Type B pancreatic cell (in vitro differentiated cells): ENCODE measurements around the gene GIPC3. TPM values are rescaled to one million over a fixed set of nuclear protein-coding genes. Genes with fewer than 3 reads are reported as not detected.

Source experiments
- DNase-seq: peaks from one replicate; pipeline ENCODE4 v3.0.0; 2021; ENCODE audit warnings: mixed read lengths; ENCODE audit not compliant: unreplicated experiment; ENCODE audit errors: extremely low spot score
- H3K27ac Mint-ChIP-seq: 2 replicates; pipeline ENCODE4 v1.8.0; 2021; ENCODE audit warnings: mild to moderate bottlenecking, mixed read lengths
- H3K27me3 Mint-ChIP-seq: 2 replicates; pipeline ENCODE4 v1.8.0; 2021; ENCODE audit warnings: mixed read lengths
- H3K36me3 Mint-ChIP-seq: 2 replicates; pipeline ENCODE4 v1.8.0; 2021; ENCODE audit warnings: mixed read lengths
- H3K4me1 Mint-ChIP-seq: one replicate; pipeline ENCODE4 v1.8.0; 2021; ENCODE audit warnings: mixed read lengths; ENCODE audit not compliant: unreplicated experiment
- H3K4me3 Mint-ChIP-seq: 2 replicates; pipeline ENCODE4 v1.8.0; 2021; ENCODE audit warnings: mild to moderate bottlenecking, mixed read lengths
- H3K9me3 Mint-ChIP-seq: 2 replicates; pipeline ENCODE4 v1.8.0; 2021; ENCODE audit warnings: mixed read lengths
- total RNA-seq: library from RNA; stranded (reverse); gene quantifications from 2 replicates; pipeline ENCODE4 v1.2.1, GENCODE V29; 2021; ENCODE audit warnings: low replicate concordance
- TF ChIP-seq, protein P1 (sequence below): fragments of 200-600 bp; sonication (generic); conservative IDR thresholded peaks from 2 replicates; pipeline ENCODE4 v1.5.0; 2021; ENCODE audit warnings: antibody characterized with exemption, mild to moderate bottlenecking

GIPC3 gene
- total RNA-seq, 1 donor from 2014 or later, result 0.07 TPM

DNA sequence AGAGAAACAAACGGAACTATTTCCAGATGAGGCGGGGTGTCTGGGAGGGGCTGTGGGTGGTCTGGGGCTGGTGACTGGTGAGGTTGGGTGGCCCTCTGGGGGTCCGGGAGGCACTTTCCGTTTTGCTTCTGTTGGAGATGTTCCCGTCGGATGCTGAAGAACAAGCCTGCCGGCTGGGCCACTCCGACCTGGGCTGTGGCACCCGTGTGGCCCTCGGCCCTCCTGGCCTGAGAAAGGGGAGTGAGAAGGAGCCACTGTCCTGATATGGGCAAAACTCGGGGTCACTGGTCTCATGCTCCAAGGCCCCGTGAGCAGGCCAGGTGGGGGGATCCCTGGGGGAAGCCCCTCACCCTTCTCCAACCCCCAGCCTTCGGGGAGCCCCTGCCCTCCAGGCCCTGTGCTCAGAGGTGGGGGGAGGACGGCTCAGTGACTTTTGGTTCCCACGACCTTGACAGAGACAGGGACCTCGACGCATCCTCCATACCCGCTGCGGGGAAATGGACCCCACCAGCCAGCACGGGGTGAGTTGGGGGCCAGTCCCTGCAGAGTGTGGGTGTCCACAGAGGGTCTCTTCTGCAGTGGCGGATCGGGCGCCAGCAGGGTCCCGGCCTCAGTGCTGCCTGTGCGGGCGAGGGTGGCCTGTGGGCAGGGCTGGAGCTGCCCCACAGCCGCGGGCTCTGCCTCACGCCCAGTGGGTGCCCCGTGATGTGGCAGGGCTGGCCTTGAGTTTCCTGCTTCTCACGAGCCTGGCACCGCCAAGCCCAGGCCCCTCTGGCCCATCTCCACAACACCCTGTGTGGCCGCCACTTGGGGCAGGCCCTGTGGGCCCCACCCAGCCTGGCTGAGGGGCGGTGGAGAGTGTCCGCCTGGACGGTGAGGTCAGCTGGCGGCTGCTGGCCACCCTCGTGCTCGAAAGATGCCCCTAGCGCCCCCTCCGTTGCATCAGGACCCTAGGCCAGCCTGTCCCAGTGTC is 25.8 kb downstream of the GIPC3 start:
- H3K36me3 Mint-ChIP-seq, result no peaks in the 10 kb centered on the region
- peaks cover 14% of the 10 kb centered on the region for H3K27me3 Mint-ChIP-seq
- TF ChIP-seq, protein P1, sequence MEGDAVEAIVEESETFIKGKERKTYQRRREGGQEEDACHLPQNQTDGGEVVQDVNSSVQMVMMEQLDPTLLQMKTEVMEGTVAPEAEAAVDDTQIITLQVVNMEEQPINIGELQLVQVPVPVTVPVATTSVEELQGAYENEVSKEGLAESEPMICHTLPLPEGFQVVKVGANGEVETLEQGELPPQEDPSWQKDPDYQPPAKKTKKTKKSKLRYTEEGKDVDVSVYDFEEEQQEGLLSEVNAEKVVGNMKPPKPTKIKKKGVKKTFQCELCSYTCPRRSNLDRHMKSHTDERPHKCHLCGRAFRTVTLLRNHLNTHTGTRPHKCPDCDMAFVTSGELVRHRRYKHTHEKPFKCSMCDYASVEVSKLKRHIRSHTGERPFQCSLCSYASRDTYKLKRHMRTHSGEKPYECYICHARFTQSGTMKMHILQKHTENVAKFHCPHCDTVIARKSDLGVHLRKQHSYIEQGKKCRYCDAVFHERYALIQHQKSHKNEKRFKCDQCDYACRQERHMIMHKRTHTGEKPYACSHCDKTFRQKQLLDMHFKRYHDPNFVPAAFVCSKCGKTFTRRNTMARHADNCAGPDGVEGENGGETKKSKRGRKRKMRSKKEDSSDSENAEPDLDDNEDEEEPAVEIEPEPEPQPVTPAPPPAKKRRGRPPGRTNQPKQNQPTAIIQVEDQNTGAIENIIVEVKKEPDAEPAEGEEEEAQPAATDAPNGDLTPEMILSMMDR, result no peak
- no peak overlapping the region for H3K27ac Mint-ChIP-seq
- peaks cover 7% of the 10 kb centered on the region for H3K4me1 Mint-ChIP-seq
- no peak for DNase-seq
- H3K9me3 Mint-ChIP-seq, result no peaks in the 10 kb centered on the region
- no peak overlapping the region for H3K4me3 Mint-ChIP-seq

DNA sequence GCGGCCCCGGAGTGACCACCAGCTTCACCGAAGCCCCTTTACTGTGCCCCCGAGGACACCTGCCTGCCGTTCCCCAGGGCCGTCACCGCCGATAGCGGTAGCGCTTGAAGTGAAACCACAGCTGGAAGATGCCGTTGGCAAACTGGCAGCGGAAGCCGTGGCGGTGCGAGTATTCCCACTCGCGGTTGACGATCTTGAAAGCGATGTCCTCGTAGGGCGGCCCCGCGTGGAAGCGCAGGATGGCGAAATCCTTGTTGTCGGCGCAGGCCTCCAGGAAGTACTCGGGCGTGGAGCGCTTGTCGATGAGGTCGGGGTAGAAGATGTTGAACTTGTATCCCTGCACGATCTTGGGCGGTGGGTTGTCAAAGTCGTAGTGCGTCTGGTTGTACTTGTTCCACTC is 26.6 kb downstream of the GIPC3 start:
- no peak overlapping the region for H3K27ac Mint-ChIP-seq

DNA sequence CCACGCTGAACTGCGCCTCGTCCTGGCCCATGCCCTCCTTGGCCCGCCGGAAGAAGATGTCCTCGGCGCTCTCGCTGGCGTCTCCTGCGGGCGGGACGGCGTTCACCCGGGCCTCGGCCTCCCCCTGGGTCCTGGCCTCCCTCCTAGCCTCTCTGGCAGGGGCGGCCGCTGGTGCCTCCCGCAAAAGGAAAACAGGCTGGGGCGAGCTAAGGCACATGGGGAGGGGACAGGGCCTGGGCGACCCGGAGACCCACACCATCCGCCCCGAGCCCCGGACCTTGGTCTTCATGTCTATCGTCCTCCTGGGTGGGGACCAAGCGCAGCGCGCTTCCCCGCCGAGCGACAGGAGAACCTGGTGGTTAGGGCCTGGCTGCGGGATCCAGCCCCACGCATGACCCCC is 27.1 kb downstream of the GIPC3 start:
- H3K9me3 Mint-ChIP-seq, result no peaks in the 10 kb centered on the region

More for the DNA sequence above, 26.6 kb downstream of the GIPC3 start:
- Mint-ChIP-seq H3K4me3 (no peak overlapping the region), H3K27me3 (peaks cover 14% of the 10 kb centered on the region), H3K36me3 (no peaks in the 10 kb centered on the region), H3K4me1 (peaks cover 7% of the 10 kb centered on the region), H3K9me3 (no peaks in the 10 kb centered on the region)
- no peak for DNase-seq
- TF ChIP-seq, protein P1, result no peak

DNA sequence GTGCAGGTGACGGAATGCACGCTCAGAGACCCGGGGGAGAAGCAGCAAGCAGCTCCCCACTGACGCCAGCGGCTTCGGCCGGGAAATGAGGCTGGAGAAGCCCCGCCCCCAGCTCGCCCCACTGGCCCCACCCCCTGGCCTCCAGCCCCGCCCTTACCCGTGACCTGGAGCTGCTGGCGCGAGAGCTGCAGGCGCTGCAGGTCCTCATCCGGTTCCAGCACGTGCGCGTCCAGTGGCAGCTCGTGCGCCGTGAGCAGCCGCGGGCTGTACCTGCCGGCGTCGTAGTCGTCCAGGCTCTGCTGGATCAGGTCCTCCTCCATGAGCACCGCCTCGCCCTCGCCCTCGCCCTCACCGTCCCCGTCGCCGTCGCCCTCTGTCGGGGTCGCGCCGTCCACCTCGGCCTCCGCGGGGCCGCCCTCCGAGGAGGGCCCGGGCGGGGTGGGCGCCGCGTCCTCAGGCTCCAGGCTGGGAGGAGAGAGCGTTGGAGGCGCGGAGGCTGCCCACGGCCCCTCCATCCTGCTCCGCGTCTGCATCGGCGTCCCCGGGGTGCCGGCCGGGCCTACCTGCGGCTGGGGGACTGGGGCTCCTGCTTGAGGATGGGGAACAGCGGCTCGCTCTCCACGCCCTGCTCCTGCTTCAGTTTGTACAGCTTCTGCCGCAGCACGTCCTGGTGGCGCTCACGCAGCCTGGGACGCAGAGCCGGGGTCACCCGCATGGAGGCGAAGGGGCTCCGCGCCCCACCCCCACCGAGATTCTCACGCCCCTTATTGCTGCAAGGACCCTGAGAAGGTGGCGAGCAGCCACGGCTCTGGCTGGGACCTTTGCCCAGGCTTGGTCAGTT is 27.8 kb downstream of the GIPC3 start:
- H3K4me1 Mint-ChIP-seq, result peaks cover 2% of the 10 kb centered on the region
- H3K9me3 Mint-ChIP-seq, result no peaks in the 10 kb centered on the region
- H3K27ac Mint-ChIP-seq, result no peak overlapping the region
- H3K27me3 Mint-ChIP-seq, result peaks cover 3% of the 10 kb centered on the region
- no peak overlapping the region for H3K4me3 Mint-ChIP-seq
- H3K36me3 Mint-ChIP-seq, result no peaks in the 10 kb centered on the region
- DNase-seq, result no peak
- TF ChIP-seq, protein P1, result no peak

More for the DNA sequence above, 27.1 kb downstream of the GIPC3 start:
- H3K27me3 Mint-ChIP-seq, result peaks cover 10% of the 10 kb centered on the region
- H3K4me3 Mint-ChIP-seq, result no peak overlapping the region
- TF ChIP-seq, protein P1, result no peak
- DNase-seq, result no peak
- H3K27ac Mint-ChIP-seq, result no peak overlapping the region
- H3K36me3 Mint-ChIP-seq, result no peaks in the 10 kb centered on the region
- H3K4me1 Mint-ChIP-seq, result peaks cover 7% of the 10 kb centered on the region

DNA sequence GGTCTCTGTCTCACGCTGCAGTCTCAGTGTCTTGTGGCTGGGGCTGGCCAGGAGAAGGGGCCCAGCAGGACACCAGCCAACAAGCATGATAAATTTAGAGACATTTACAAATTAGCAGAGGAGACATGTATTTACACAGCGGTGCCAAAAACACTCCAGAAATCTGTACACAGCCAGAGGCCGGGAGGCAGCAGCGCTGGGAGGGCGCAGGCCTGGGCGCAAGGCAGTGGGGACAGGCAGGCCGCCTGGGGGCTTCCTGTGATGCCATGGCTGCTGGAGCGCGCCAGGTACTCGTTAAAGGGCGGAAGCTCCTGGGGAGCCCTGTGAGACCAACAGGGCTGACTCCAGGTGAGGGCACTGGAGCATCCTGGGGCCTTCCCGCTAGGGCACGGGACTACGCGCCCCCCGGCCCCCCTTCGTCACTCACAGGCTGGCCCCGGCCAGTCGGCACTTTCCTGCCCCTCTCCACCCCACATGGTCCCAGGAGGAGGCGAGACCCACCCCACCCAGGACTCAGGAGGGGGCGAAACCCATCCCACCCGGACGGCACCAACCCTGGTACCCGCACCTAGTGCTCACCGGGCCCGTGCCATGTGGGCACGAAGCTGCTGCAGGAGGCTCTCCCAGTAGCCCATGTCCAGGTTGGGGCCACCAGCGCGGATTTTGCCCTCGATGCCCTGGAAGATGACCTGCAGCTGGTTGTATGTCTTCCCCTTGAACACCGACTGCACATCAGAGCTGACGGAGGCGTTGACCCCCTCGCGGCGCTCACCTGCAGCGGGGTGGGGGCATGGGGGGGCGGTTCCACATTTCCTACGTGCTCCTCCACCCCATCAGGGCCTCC is 28.8 kb downstream of the GIPC3 start:
- no peaks in the 10 kb centered on the region for H3K27me3 Mint-ChIP-seq
- no peak overlapping the region for H3K27ac Mint-ChIP-seq
- TF ChIP-seq, protein P1, result no peak
- no peaks in the 10 kb centered on the region for H3K36me3 Mint-ChIP-seq
- DNase-seq, result no peak
- no peaks in the 10 kb centered on the region for H3K4me1 Mint-ChIP-seq
- no peak overlapping the region for H3K4me3 Mint-ChIP-seq
- H3K9me3 Mint-ChIP-seq, result no peaks in the 10 kb centered on the region
